ENCODE data around the gene CNGB1. TPM values are rescaled to one million over a fixed set of nuclear protein-coding genes. Genes with fewer than 3 reads are reported as not detected.

CNGB1 gene
- total RNA-seq, 1 donor from 2014 or later, result not detected

- no peak overlapping the region for H3K4me3 ChIP-seq
- Mint-ChIP-seq H3K27me3 (ENCODE audit: insufficient read depth, low read depth) (peaks cover 13% of the 10 kb centered on the region), H3K4me1 (peaks cover 34% of the 10 kb centered on the region), H3K36me3 (no peaks in the 10 kb centered on the region), H3K4me3 (no peak overlapping the region), H3K27ac (no peak overlapping the region), H3K9me3 (no peaks in the 10 kb centered on the region)
- H3K27me3 ChIP-seq, result no peaks in the 10 kb centered on the region
- no peaks in the 10 kb centered on the region for H3K9me3 ChIP-seq (ENCODE audit: low read depth)
- H2AFZ ChIP-seq (replicated peaks), result no peak overlapping the region
- peaks cover 7% of the 10 kb centered on the region for H3F3A ChIP-seq (ENCODE audit: low read depth)
- no peak overlapping the region for H3K9ac ChIP-seq
- no peaks in the 10 kb centered on the region for H3K36me3 ChIP-seq
- TF ChIP-seq EZH2 (IDR thresholded peaks at IDR 0.05) (no peak), EZH2phosphoT487 (IDR thresholded peaks at IDR 0.05) (no peak), CTCF (IDR thresholded peaks at IDR 0.05) (no peak)
- H3K79me2 ChIP-seq (ENCODE audit: low read depth), result no peaks in the 10 kb centered on the region
- H3K4me1 ChIP-seq, result peaks cover 14% of the 10 kb centered on the region
- H3K27ac ChIP-seq, result no peak overlapping the region
- H4K20me1 ChIP-seq (ENCODE audit: low read depth), result no peaks in the 10 kb centered on the region
- no peak overlapping the region for H3K4me2 ChIP-seq
- DNase-seq (ENCODE audit: low spot score), result no peak
Measured at GRCh38 chr16:57845115-57845514, 125.8 kb downstream of the CNGB1 start.

GRCh38 chr16:57844416-57845030, 126.4 kb downstream of the CNGB1 start:
- H3K36me3 ChIP-seq, result no peaks in the 10 kb centered on the region
- no peaks in the 10 kb centered on the region for H3K27me3 ChIP-seq
- H3K4me2 ChIP-seq, result no peak overlapping the region
- no peak overlapping the region for H3K27ac ChIP-seq
- Mint-ChIP-seq H3K9me3 (no peaks in the 10 kb centered on the region), H3K36me3 (no peaks in the 10 kb centered on the region), H3K27ac (no peak overlapping the region), H3K4me3 (no peak overlapping the region), H3K27me3 (ENCODE audit: insufficient read depth, low read depth) (peaks cover 13% of the 10 kb centered on the region), H3K4me1 (peaks cover 34% of the 10 kb centered on the region)
- H2AFZ ChIP-seq (replicated peaks), result no peak overlapping the region
- H3K79me2 ChIP-seq (ENCODE audit: low read depth), result no peaks in the 10 kb centered on the region
- no peak overlapping the region for H3K9ac ChIP-seq
- peaks cover 7% of the 10 kb centered on the region for H3F3A ChIP-seq (ENCODE audit: low read depth)
- no peak for DNase-seq (ENCODE audit: low spot score)
- H3K4me1 ChIP-seq, result peaks cover 14% of the 10 kb centered on the region
- TF ChIP-seq EZH2phosphoT487 (IDR thresholded peaks at IDR 0.05), result no peak
- TF ChIP-seq EZH2 (IDR thresholded peaks at IDR 0.05), result no peak
- TF ChIP-seq CTCF (IDR thresholded peaks at IDR 0.05), result no peak
- no peaks in the 10 kb centered on the region for H3K9me3 ChIP-seq (ENCODE audit: low read depth)
- H3K4me3 ChIP-seq, result no peak overlapping the region
- no peaks in the 10 kb centered on the region for H4K20me1 ChIP-seq (ENCODE audit: low read depth)

- Mint-ChIP-seq H3K27me3 (ENCODE audit: insufficient read depth, low read depth) (peaks cover 13% of the 10 kb centered on the region), H3K27ac (no peak overlapping the region), H3K36me3 (no peaks in the 10 kb centered on the region), H3K9me3 (no peaks in the 10 kb centered on the region), H3K4me1 (peaks cover 38% of the 10 kb centered on the region), H3K4me3 (no peak overlapping the region)
- H3K36me3 ChIP-seq, result no peaks in the 10 kb centered on the region
- no peak overlapping the region for H3K4me2 ChIP-seq
- no peak overlapping the region for H3K9ac ChIP-seq
- no peaks in the 10 kb centered on the region for H3K9me3 ChIP-seq (ENCODE audit: low read depth)
- no peak overlapping the region for H2AFZ ChIP-seq (replicated peaks)
- H3K27ac ChIP-seq, result no peak overlapping the region
- TF ChIP-seq EZH2 (IDR thresholded peaks at IDR 0.05) (no peak), EZH2phosphoT487 (IDR thresholded peaks at IDR 0.05) (no peak), CTCF (IDR thresholded peaks at IDR 0.05) (no peak)
- DNase-seq (ENCODE audit: low spot score), result no peak
- no peak overlapping the region for H3K4me3 ChIP-seq
- no peaks in the 10 kb centered on the region for H4K20me1 ChIP-seq (ENCODE audit: low read depth)
- H3F3A ChIP-seq (ENCODE audit: low read depth), result peaks cover 7% of the 10 kb centered on the region
- H3K4me1 ChIP-seq, result peaks cover 14% of the 10 kb centered on the region
- no peaks in the 10 kb centered on the region for H3K27me3 ChIP-seq
- no peaks in the 10 kb centered on the region for H3K79me2 ChIP-seq (ENCODE audit: low read depth)
Measured at GRCh38 chr16:57843400-57843799, 127.5 kb downstream of the CNGB1 start.
